Panc1 (cell line): ENCODE measurements around the gene NR1H3. TPM values are rescaled to one million over a fixed set of nuclear protein-coding genes. Genes with fewer than 3 reads are reported as not detected.

Experiments
- ATAC-seq: fragments of 200-7000 bp; cut with Tn5 transposase; 2 replicates; pipeline ENCODE4 v1.9.1; 2020; ENCODE audit warnings: mild to moderate bottlenecking, moderate library complexity
- BruUV-seq: library from RNA; stranded (reverse); fragments of 400-500 nt; replicated peaks from 2 replicates; lab custom pipeline; 2021; lab: Mats Ljungman, UMichigan
- CTCF ChIA-PET: fragments of 300-600 bp; sonication (Branson Sonifier 250); formaldehyde crosslinking; loops from one replicate; lab custom pipeline; 2022; ENCODE audit warnings: antibody characterized with exemption; lab: Charles Lee
- POLR2A ChIA-PET: fragments of 300-600 bp; sonication (Branson Sonifier 250); formaldehyde crosslinking; loops from one replicate; lab custom pipeline; 2022; ENCODE audit warnings: antibody characterized with exemption; lab: Charles Lee
- DNase-seq: peaks from one replicate; pipeline ENCODE4 v3.0.0-alpha.2; 2010; ENCODE audit warnings: low read depth, low spot score
- H3K27ac ChIP-seq: 2 replicates; pipeline ENCODE4 v1.5.1; 2011; ENCODE audit warnings: mild to moderate bottlenecking, low read length, inconsistent platforms
- H3K27me3 ChIP-seq: fragments of 200-500 bp; sonication (Bioruptor generic); 2 replicates; pipeline ENCODE4 v1.6.0; 2014; ENCODE audit warnings: low read length, inconsistent platforms; ENCODE audit not compliant: control insufficient read depth, insufficient read depth
- H3K36me3 ChIP-seq: fragments of 200-500 bp; sonication (Bioruptor generic); 2 replicates; pipeline ENCODE4 v1.5.1; 2014; ENCODE audit warnings: inconsistent platforms, mild to moderate bottlenecking, low read length, moderate library complexity; ENCODE audit not compliant: control insufficient read depth, insufficient read depth
- H3K4me1 ChIP-seq: 2 replicates; pipeline ENCODE4 v1.5.1; 2011; ENCODE audit warnings: inconsistent platforms, mild to moderate bottlenecking, low read length, moderate library complexity; ENCODE audit not compliant: control insufficient read depth, insufficient read depth
- H3K4me3 ChIP-seq, 2 experiments: 2 replicates each; pipeline ENCODE4 v1.5.1; 2011 to 2012; ENCODE audit warnings: low read depth in 2 of 2, low read length in 2 of 2, mild to moderate bottlenecking in 2 of 2, inconsistent platforms in 1 of 2, moderate library complexity in 1 of 2
- H3K9me3 ChIP-seq: fragments of 200-500 bp; sonication (Bioruptor generic); 2 replicates; pipeline ENCODE4 v1.5.1; 2014; ENCODE audit warnings: low read depth, mild to moderate bottlenecking, inconsistent platforms, low read length, moderate library complexity; ENCODE audit not compliant: control insufficient read depth, insufficient read depth
- POLR2AphosphoS5 ChIP-seq: IDR thresholded peaks from 2 replicates; pipeline ENCODE4 v1.6.1; 2012; ENCODE audit warnings: mild to moderate bottlenecking, low read depth, low read length, moderate library complexity
- SIN3A ChIP-seq: IDR thresholded peaks from 2 replicates; pipeline ENCODE4 v1.6.1; 2012; ENCODE audit warnings: low read depth, mild to moderate bottlenecking, low read length, moderate library complexity, borderline replicate concordance; ENCODE audit not compliant: insufficient read depth
- in situ Hi-C: cut with HindIII; loops from 2 replicates; pipeline ENCODE4 v1.10.0; 2016; ENCODE audit warnings: low sequenced_read_pairs, low pct_unique_long_range_greater_than_20kb
- intact Hi-C: fragments of 100-400 bp; cut with micrococcal nuclease; formaldehyde crosslinking; loops from one replicate; pipeline ENCODE4 v1.10.0; 2022; ENCODE audit not compliant: unreplicated experiment
- total RNA-seq: library from RNA; stranded (reverse); gene quantifications from one replicate; pipeline ENCODE4 v1.2.1, GENCODE V29; 2021; ENCODE audit not compliant: unreplicated experiment
- TF ChIP-seq, protein P1 (sequence below), 2 experiments: IDR thresholded peaks; 2 replicates each; pipeline ENCODE4 v1.6.1; 2011 to 2012; ENCODE audit warnings: low read depth in 2 of 2, control low read depth in 1 of 2, low read length in 1 of 2, mild to moderate bottlenecking in 1 of 2, moderate library complexity in 1 of 2; ENCODE audit not compliant: insufficient read depth in 1 of 2
- TF ChIP-seq, protein P2 (sequence below): fragments of 450-650 bp; IDR thresholded peaks from 2 replicates; pipeline ENCODE4 v1.5.1; 2017; ENCODE audit warnings: mild to moderate bottlenecking

NR1H3 gene
- total RNA-seq, 1 experiment from 2014 or later: 17.2 TPM

DNA sequence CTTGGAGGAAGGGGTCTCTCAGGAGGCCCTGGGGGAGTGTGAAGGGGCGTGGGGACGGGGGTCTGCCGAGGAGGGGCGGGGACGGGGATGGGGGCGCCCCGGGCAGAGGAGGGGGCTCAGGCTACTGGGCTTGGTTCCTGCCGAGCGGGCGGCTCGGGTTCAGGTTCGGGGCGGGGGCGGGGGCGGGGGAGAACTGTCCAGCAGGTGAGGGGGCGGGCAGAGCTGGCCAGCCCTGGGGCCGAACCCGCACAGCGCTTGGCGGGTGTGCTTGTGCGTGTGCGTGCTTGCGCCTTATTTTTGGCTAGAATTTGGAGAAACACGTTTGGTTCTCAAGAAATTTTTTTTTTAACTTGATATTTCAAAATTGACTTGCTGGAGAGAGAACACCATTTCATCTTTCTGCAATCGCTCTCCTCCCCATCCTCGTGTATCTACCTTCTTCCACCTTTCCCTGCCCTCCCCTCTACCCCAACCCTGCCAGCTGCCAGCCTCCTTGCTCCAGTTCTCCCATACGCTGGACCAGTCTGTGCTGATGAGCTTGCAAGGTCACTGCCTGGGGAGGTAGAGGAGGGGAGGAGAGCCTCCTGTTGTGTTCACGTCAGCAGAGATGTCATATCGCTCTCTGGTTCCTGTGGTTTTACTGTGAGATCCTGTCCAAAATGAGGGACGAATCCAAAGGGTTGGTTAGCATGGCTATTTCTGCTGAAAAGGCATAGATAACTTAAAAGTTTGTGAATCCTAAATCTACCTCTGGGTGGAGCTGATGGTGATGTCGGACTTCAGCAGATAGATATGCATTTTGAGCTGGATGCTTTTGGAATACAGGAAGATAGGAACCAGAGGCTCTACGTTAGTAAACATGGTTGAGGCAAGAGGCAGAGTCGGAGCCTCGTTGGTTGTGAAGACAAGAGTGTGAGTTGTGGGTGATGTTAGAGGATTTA lies 12.8 kb downstream of the NR1H3 start:
- intact Hi-C loops (no loop called here), in situ Hi-C loops (no loop called here)
- TF ChIP-seq, protein P1, sequence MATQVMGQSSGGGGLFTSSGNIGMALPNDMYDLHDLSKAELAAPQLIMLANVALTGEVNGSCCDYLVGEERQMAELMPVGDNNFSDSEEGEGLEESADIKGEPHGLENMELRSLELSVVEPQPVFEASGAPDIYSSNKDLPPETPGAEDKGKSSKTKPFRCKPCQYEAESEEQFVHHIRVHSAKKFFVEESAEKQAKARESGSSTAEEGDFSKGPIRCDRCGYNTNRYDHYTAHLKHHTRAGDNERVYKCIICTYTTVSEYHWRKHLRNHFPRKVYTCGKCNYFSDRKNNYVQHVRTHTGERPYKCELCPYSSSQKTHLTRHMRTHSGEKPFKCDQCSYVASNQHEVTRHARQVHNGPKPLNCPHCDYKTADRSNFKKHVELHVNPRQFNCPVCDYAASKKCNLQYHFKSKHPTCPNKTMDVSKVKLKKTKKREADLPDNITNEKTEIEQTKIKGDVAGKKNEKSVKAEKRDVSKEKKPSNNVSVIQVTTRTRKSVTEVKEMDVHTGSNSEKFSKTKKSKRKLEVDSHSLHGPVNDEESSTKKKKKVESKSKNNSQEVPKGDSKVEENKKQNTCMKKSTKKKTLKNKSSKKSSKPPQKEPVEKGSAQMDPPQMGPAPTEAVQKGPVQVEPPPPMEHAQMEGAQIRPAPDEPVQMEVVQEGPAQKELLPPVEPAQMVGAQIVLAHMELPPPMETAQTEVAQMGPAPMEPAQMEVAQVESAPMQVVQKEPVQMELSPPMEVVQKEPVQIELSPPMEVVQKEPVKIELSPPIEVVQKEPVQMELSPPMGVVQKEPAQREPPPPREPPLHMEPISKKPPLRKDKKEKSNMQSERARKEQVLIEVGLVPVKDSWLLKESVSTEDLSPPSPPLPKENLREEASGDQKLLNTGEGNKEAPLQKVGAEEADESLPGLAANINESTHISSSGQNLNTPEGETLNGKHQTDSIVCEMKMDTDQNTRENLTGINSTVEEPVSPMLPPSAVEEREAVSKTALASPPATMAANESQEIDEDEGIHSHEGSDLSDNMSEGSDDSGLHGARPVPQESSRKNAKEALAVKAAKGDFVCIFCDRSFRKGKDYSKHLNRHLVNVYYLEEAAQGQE (IDR thresholded peaks at IDR 0.05; ENCODE audit: insufficient read depth in 1 of 2, low read depth in 2 of 2, low read length in 1 of 2): peak; percentile 43 to 68; a peak in 2 of 4 replicates
- TF ChIP-seq, protein P2, sequence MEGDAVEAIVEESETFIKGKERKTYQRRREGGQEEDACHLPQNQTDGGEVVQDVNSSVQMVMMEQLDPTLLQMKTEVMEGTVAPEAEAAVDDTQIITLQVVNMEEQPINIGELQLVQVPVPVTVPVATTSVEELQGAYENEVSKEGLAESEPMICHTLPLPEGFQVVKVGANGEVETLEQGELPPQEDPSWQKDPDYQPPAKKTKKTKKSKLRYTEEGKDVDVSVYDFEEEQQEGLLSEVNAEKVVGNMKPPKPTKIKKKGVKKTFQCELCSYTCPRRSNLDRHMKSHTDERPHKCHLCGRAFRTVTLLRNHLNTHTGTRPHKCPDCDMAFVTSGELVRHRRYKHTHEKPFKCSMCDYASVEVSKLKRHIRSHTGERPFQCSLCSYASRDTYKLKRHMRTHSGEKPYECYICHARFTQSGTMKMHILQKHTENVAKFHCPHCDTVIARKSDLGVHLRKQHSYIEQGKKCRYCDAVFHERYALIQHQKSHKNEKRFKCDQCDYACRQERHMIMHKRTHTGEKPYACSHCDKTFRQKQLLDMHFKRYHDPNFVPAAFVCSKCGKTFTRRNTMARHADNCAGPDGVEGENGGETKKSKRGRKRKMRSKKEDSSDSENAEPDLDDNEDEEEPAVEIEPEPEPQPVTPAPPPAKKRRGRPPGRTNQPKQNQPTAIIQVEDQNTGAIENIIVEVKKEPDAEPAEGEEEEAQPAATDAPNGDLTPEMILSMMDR: no peak; the same call in 1 of the 2 replicates
- no TSS peak for BruUV-seq
- Histone ChIP-seq H3K27ac (peak overlapping the region; percentile 74), H3K4me3 (peak overlapping the region; percentile 70 to 75), H3K9me3 (no peaks in the 10 kb centered on the region), H3K36me3 (0 out of 2 replicates have a peak, but pooled peaks cover 2% of the 10 kb centered on the region), H3K27me3 (no peaks in the 10 kb centered on the region), H3K4me1 (peaks cover 27% of the 10 kb centered on the region)
- ATAC-seq (no peak), DNase-seq (no peak)
- ChIA-PET CTCF (interaction anchor here (0.7 to 0.9 kb wide), 2 partner anchors 11 to 92 kb away, joined by 3 read pairs; no protein-coding TSS in a partner anchor), POLR2A (interaction anchor here (1.0 kb wide), 1 partner anchor 50 kb away, joined by 5 read pairs; no protein-coding TSS in a partner anchor)

DNA sequence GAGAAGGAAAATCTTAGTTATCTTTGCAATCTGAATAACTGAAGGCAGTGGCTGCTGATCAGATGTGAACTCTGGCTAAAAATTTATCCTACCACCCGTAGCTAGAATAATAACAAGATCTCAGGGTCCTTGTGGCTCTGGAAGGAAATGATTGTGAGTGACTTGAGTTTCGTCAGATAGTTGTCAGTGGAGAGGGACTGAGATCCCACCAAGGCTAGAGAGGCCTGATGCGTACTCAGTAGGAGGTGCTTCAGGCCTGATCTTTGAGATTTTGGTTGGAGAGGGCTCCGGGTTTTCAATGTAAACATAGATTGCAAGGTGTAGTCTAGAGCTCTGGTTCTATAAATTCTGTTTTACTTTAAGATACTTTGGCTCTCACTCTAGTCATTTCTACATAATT lies 13.5 kb downstream of the NR1H3 start:
- ChIA-PET CTCF (interaction anchor here (0.7 to 0.9 kb wide), 2 partner anchors 12 to 93 kb away, joined by 3 read pairs; no protein-coding TSS in a partner anchor), POLR2A (interaction anchor here (1.0 kb wide), 1 partner anchor 51 kb away, joined by 5 read pairs; no protein-coding TSS in a partner anchor)
- peak overlapping the region; percentile 70 to 75 for H3K4me3 ChIP-seq
- H3K9me3 ChIP-seq: no peaks in the 10 kb centered on the region
- in situ Hi-C loops (no loop called here), intact Hi-C loops (no loop called here)
- peaks cover 27% of the 10 kb centered on the region for H3K4me1 ChIP-seq
- BruUV-seq: TSS peak; percentile 81
- TF ChIP-seq, protein P2: no peak
- TF ChIP-seq SIN3A (no peak), POLR2AphosphoS5 (no peak)
- TF ChIP-seq, protein P1 (IDR thresholded peaks at IDR 0.05; ENCODE audit: insufficient read depth in 1 of 2, low read depth in 2 of 2, low read length in 1 of 2): no peak
- H3K27me3 ChIP-seq: no peaks in the 10 kb centered on the region
- H3K36me3 ChIP-seq: peaks cover 9% of the 10 kb centered on the region; the same call in 1 of the 2 replicates
- DNase-seq (no peak), ATAC-seq (no peak)
- peak overlapping the region; percentile 74 for H3K27ac ChIP-seq
